Panc1 (cell line): ENCODE results near the gene NOX3. TPM values are rescaled to one million over a fixed set of nuclear protein-coding genes. Genes with fewer than 3 reads are reported as not detected.

ENCODE experiments used
- ATAC-seq: fragments of 200-7000 bp; cut with Tn5 transposase; 2 replicates; pipeline ENCODE4 v1.9.1; 2020; ENCODE audit warnings: mild to moderate bottlenecking, moderate library complexity
- BruUV-seq: library from RNA; stranded (reverse); fragments of 400-500 nt; replicated peaks from 2 replicates; lab custom pipeline; 2021; lab: Mats Ljungman, UMichigan
- CTCF ChIA-PET: fragments of 300-600 bp; sonication (Branson Sonifier 250); formaldehyde crosslinking; loops from one replicate; lab custom pipeline; 2022; ENCODE audit warnings: antibody characterized with exemption; lab: Charles Lee
- POLR2A ChIA-PET: fragments of 300-600 bp; sonication (Branson Sonifier 250); formaldehyde crosslinking; loops from one replicate; lab custom pipeline; 2022; ENCODE audit warnings: antibody characterized with exemption; lab: Charles Lee
- DNase-seq: peaks from one replicate; pipeline ENCODE4 v3.0.0-alpha.2; 2010; ENCODE audit warnings: low read depth, low spot score
- H3K27ac ChIP-seq: 2 replicates; pipeline ENCODE4 v1.5.1; 2011; ENCODE audit warnings: mild to moderate bottlenecking, low read length, inconsistent platforms
- H3K27me3 ChIP-seq: fragments of 200-500 bp; sonication (Bioruptor generic); 2 replicates; pipeline ENCODE4 v1.6.0; 2014; ENCODE audit warnings: low read length, inconsistent platforms; ENCODE audit not compliant: control insufficient read depth, insufficient read depth
- H3K36me3 ChIP-seq: fragments of 200-500 bp; sonication (Bioruptor generic); 2 replicates; pipeline ENCODE4 v1.5.1; 2014; ENCODE audit warnings: inconsistent platforms, mild to moderate bottlenecking, low read length, moderate library complexity; ENCODE audit not compliant: control insufficient read depth, insufficient read depth
- H3K4me1 ChIP-seq: 2 replicates; pipeline ENCODE4 v1.5.1; 2011; ENCODE audit warnings: inconsistent platforms, mild to moderate bottlenecking, low read length, moderate library complexity; ENCODE audit not compliant: control insufficient read depth, insufficient read depth
- H3K4me3 ChIP-seq, 2 experiments: 2 replicates each; pipeline ENCODE4 v1.5.1; 2011 to 2012; ENCODE audit warnings: low read depth in 2 of 2, low read length in 2 of 2, mild to moderate bottlenecking in 2 of 2, inconsistent platforms in 1 of 2, moderate library complexity in 1 of 2
- H3K9me3 ChIP-seq: fragments of 200-500 bp; sonication (Bioruptor generic); 2 replicates; pipeline ENCODE4 v1.5.1; 2014; ENCODE audit warnings: low read depth, mild to moderate bottlenecking, inconsistent platforms, low read length, moderate library complexity; ENCODE audit not compliant: control insufficient read depth, insufficient read depth
- CTCF ChIP-seq: fragments of 450-650 bp; IDR thresholded peaks from 2 replicates; pipeline ENCODE4 v1.5.1; 2017; ENCODE audit warnings: mild to moderate bottlenecking
- POLR2AphosphoS5 ChIP-seq: IDR thresholded peaks from 2 replicates; pipeline ENCODE4 v1.6.1; 2012; ENCODE audit warnings: mild to moderate bottlenecking, low read depth, low read length, moderate library complexity
- SIN3A ChIP-seq: IDR thresholded peaks from 2 replicates; pipeline ENCODE4 v1.6.1; 2012; ENCODE audit warnings: low read depth, mild to moderate bottlenecking, low read length, moderate library complexity, borderline replicate concordance; ENCODE audit not compliant: insufficient read depth
- TCF7L2 ChIP-seq: IDR thresholded peaks from 2 replicates; pipeline ENCODE4 v1.6.1; 2011; ENCODE audit warnings: mild to moderate bottlenecking, low read depth, low read length, inconsistent platforms
- in situ Hi-C: cut with HindIII; loops from 2 replicates; pipeline ENCODE4 v1.10.0; 2016; ENCODE audit warnings: low sequenced_read_pairs, low pct_unique_long_range_greater_than_20kb
- intact Hi-C: fragments of 100-400 bp; cut with micrococcal nuclease; formaldehyde crosslinking; loops from one replicate; pipeline ENCODE4 v1.10.0; 2022; ENCODE audit not compliant: unreplicated experiment
- total RNA-seq: library from RNA; stranded (reverse); gene quantifications from one replicate; pipeline ENCODE4 v1.2.1, GENCODE V29; 2021; ENCODE audit not compliant: unreplicated experiment
- TF ChIP-seq, protein P1 (sequence below), 2 experiments: IDR thresholded peaks; 2 replicates each; pipeline ENCODE4 v1.6.1; 2011 to 2012; ENCODE audit warnings: low read depth in 2 of 2, control low read depth in 1 of 2, low read length in 1 of 2, mild to moderate bottlenecking in 1 of 2, moderate library complexity in 1 of 2; ENCODE audit not compliant: insufficient read depth in 1 of 2

The NOX3 gene
- total RNA-seq, 1 experiment from 2014 or later: not detected

DNA sequence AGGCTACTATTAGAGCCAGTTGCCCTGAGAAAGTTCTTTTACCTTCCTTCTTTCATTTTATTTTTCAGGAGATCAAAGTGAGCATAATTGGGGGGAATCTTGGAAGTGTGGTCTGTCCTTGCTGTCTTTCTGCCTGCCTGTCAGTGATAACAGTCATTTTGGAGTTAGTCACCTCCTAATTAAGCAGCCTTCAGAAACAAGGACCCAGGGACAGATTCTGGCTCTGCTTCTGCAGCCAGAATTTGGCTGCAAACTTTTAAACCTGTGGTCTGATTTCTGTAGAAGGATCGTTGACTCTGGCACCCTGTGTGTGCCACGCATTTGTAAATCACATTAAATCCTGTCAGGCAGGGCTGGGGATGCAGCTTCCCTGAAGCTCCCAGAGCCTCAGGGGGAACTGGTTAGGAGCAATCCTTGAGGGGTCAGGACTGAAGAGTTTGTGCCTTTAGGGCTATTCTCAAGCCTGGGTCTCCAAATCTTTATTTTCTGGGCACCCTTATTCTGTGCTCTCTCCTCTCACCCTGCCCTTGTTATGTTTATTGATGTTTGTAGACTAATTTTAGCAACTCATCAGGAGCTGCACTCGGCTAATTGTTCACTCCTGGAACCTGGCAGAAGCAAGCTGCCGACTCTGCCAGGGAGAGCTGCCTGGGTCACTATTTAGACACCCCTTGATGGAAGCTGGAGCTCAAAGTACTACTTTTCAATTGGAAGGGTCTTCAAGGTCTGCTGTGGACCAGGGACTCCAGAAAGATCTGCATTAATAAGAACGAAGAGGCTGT is 6.8 kb downstream of the NOX3 start:
- intact Hi-C loops (no loop called here), in situ Hi-C loops (no loop called here)
- Histone ChIP-seq H3K4me3 (no peak overlapping the region), H3K36me3 (no peaks in the 10 kb centered on the region), H3K27ac (no peak overlapping the region), H3K9me3 (no peaks in the 10 kb centered on the region), H3K4me1 (0 out of 2 replicates have a peak, but pooled peaks cover 7% of the 10 kb centered on the region), H3K27me3 (no peaks in the 10 kb centered on the region)
- CTCF ChIA-PET: no interaction called here
- no peak for TF ChIP-seq SIN3A
- TF ChIP-seq TCF7L2: no peak
- POLR2A ChIA-PET: no interaction called here
- peak; percentile 26; the same call in 1 of the 2 replicates for ATAC-seq
- no peak for DNase-seq
- BruUV-seq: no TSS peak

DNA sequence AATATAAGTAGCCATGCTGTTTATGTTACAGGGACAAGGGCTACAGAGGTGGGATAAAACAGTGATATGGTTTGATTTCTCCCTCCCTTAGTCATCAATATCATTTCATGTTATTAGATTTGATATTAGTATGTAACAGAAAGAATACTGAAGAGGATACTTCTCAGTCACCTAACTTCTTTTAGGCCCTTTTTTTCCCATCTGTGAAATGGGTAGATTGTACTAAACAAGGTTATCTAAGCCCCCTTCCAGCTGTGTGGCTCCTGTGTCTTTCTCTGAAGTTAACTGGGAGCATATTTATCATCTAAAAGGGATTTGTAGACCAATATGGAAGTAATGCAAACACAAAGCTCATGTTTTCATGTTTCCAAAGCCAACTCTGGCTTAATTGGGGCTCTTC is 7.7 kb downstream of the NOX3 start:
- no TSS peak for BruUV-seq

DNA sequence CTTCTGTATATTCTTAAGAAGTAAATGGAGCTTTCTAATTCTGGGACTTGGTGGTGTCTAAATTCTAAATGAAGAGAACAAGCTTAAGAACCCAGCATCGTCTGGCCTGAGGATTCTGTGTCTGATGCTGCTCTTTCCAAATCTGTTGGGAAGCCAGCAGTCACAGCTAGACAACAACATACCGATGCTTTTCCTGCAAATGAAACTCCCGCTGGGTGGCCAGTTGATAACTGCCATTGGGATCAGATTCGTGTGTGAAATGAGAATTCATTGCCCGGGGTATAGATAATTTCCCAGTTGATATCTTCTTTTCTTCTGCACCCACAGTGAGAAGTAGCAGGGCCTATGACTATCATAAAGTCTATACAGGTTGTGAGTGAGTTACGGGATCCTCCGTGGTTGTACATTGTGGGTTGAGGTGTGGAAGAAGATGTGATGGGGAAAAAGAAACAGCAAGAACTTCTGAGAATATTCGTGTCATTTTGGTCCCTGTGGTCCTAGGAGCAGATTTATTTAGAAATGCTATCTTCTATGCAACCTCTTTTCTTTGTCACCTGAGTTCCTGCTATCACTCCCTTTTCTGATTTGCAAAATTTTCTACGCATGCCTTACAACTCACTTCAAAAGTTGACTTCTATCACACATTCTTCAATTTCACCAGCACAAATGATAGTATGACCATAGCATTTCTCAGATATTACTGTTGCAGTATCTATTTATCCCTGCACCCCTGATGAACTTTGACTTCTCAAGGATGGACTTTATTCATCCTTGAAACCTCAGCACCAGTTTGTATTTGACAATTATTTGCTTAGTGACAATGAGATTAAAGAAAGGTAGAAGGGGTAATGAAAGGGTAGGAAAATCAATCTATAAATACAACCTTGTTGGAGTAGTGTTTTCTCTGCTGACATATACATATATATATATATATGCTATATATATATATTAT is 10.4 kb downstream of the NOX3 start:
- TF ChIP-seq POLR2AphosphoS5 (no peak), CTCF (no peak), TCF7L2 (no peak), SIN3A (no peak)
- TF ChIP-seq, protein P1, sequence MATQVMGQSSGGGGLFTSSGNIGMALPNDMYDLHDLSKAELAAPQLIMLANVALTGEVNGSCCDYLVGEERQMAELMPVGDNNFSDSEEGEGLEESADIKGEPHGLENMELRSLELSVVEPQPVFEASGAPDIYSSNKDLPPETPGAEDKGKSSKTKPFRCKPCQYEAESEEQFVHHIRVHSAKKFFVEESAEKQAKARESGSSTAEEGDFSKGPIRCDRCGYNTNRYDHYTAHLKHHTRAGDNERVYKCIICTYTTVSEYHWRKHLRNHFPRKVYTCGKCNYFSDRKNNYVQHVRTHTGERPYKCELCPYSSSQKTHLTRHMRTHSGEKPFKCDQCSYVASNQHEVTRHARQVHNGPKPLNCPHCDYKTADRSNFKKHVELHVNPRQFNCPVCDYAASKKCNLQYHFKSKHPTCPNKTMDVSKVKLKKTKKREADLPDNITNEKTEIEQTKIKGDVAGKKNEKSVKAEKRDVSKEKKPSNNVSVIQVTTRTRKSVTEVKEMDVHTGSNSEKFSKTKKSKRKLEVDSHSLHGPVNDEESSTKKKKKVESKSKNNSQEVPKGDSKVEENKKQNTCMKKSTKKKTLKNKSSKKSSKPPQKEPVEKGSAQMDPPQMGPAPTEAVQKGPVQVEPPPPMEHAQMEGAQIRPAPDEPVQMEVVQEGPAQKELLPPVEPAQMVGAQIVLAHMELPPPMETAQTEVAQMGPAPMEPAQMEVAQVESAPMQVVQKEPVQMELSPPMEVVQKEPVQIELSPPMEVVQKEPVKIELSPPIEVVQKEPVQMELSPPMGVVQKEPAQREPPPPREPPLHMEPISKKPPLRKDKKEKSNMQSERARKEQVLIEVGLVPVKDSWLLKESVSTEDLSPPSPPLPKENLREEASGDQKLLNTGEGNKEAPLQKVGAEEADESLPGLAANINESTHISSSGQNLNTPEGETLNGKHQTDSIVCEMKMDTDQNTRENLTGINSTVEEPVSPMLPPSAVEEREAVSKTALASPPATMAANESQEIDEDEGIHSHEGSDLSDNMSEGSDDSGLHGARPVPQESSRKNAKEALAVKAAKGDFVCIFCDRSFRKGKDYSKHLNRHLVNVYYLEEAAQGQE (IDR thresholded peaks at IDR 0.05; ENCODE audit: insufficient read depth in 1 of 2, low read depth in 2 of 2, low read length in 1 of 2): no peak
- no peak for ATAC-seq
- ChIA-PET CTCF (no interaction called here), POLR2A (no interaction called here)
- DNase-seq: no peak
- no peaks in the 10 kb centered on the region for H3K36me3 ChIP-seq
- H3K9me3 ChIP-seq: no peaks in the 10 kb centered on the region
- no peak overlapping the region for H3K4me3 ChIP-seq
- H3K27ac ChIP-seq: no peak overlapping the region
- intact Hi-C loops (no loop called here), in situ Hi-C loops (no loop called here)
- H3K4me1 ChIP-seq: 0 out of 2 replicates have a peak, but pooled peaks cover 7% of the 10 kb centered on the region
- H3K27me3 ChIP-seq: no peaks in the 10 kb centered on the region
- no TSS peak for BruUV-seq

More for the DNA sequence above, 7.7 kb downstream of the NOX3 start:
- ChIA-PET POLR2A (no interaction called here), CTCF (no interaction called here)
- Histone ChIP-seq H3K27me3 (no peaks in the 10 kb centered on the region), H3K36me3 (no peaks in the 10 kb centered on the region), H3K4me3 (no peak overlapping the region), H3K9me3 (no peaks in the 10 kb centered on the region), H3K4me1 (0 out of 2 replicates have a peak, but pooled peaks cover 7% of the 10 kb centered on the region), H3K27ac (no peak overlapping the region)
- ATAC-seq (no peak), DNase-seq (no peak)
- in situ Hi-C loops: no loop called here
- intact Hi-C loops: no loop called here
- TF ChIP-seq, protein P1 (IDR thresholded peaks at IDR 0.05; ENCODE audit: insufficient read depth in 1 of 2, low read depth in 2 of 2, low read length in 1 of 2): no peak
